ENCODE data around the gene PPID. TPM values are rescaled to one million over a fixed set of nuclear protein-coding genes. Genes with fewer than 3 reads are reported as not detected.

PPID gene
- total and polyA plus RNA-seq, 2 of the 13 experiments (the other 11 are each of a cell fraction or from before 2014, with no cell fraction given), result 15.4 to 63.4 TPM

GRCh38 chr4:158722291-158722916 is 792 bp downstream of the PPID start:
- in situ Hi-C loops (cut with HindIII; ENCODE audit: extremely low pct_ligation_motif_present, low pct_unique_long_range_greater_than_20kb) (loop anchor here (10.0 kb wide), 1 partner anchor 482 kb away; no protein-coding TSS in a partner anchor), intact Hi-C loops (cut with micrococcal nuclease; ENCODE audit: unreplicated experiment) (loop anchor here (10.0 kb wide), 1 partner anchor 382 kb away; the partner anchor contains the start of gene RAPGEF2)
- Histone ChIP-seq H3K79me2 (ENCODE audit: insufficient read depth, low read length) (peaks cover 38% of the 10 kb centered on the region), H4K20me1 (ENCODE audit: insufficient read depth, low read length) (no peaks in the 10 kb centered on the region), H3K27me3 (ENCODE audit: control insufficient read depth in 1 of 2, insufficient read depth in 2 of 2, low read length in 2 of 2) (no peaks in the 10 kb centered on the region; a peak in 1 of 5 replicates), H3K9ac (ENCODE audit: insufficient read depth, low read depth, low read length) (peak overlapping the region; percentile 78), H3K36me3 (replicated peaks in 1 of 2; ENCODE audit: control insufficient read depth in 1 of 2, insufficient read depth in 2 of 2, low read length in 2 of 2) (peaks cover 4 to 36% of the 10 kb centered on the region in 2 experiments; a peak in 4 of 5 replicates), H2AFZ (ENCODE audit: low read length) (peak overlapping the region; percentile 20), H3K4me3 (replicated peaks in 1 of 3; ENCODE audit: insufficient read depth in 1 of 3, low read depth in 2 of 3, low read length in 3 of 3) (peak overlapping the region; percentile 80 to 96 (median 93)), H3K4me2 (ENCODE audit: low read depth, low read length) (peak overlapping the region; percentile 87), H3K4me1 (ENCODE audit: insufficient read depth, low read length) (peaks cover 40% of the 10 kb centered on the region), H3K9me3 (ENCODE audit: low read length) (no peaks in the 10 kb centered on the region), H3K27ac (ENCODE audit: extremely low read length, insufficient read depth, low read length) (peak overlapping the region; percentile 81)
- ATAC-seq (peak; percentile 72), DNase-seq (ENCODE audit: low spot score) (peak; percentile 52), FAIRE-seq (peak; percentile 81)
- CTCF ChIA-PET (ENCODE audit: low intra/inter-chr PET ratio, low total read pairs), result no interaction called here
- no TSS peak for BruUV-seq (replicated peaks)
- POLR2A ChIA-PET, result no interaction called here
- 4% methylated on average over 14 of the region's 16 CpGs for WGBS (ENCODE audit: low lambda C conversion rate)
- TF ChIP-seq ZBTB26 (CRISPR knock-in tag; IDR thresholded peaks at IDR 0.05; ENCODE audit: borderline replicate concordance) (0 out of 2 replicates have a peak, but pooled peaks have one; percentile 22), KDM6A (CRISPR knock-in tag; IDR thresholded peaks at IDR 0.05; ENCODE audit: low read depth) (no peak), ZNF878 (CRISPR knock-in tag; IDR thresholded peaks at IDR 0.05) (0 out of 2 replicates have a peak, but pooled peaks have one; percentile 10), FOXA3 (CRISPR knock-in tag; IDR thresholded peaks at IDR 0.05) (no peak), ZNF75D (CRISPR knock-in tag; IDR thresholded peaks at IDR 0.05; ENCODE audit: borderline replicate concordance) (no peak), NFYB (CRISPR knock-in tag; IDR thresholded peaks at IDR 0.05) (no peak), POLR2AphosphoS5 (IDR thresholded peaks at IDR 0.05; ENCODE audit: low read depth, low read length) (0 out of 2 replicates have a peak, but pooled peaks have one; percentile 47), KLF12 (CRISPR knock-in tag; IDR thresholded peaks at IDR 0.05; ENCODE audit: borderline replicate concordance) (0 out of 2 replicates have a peak, but pooled peaks have one; percentile 44), ZNF7 (CRISPR knock-in tag; IDR thresholded peaks at IDR 0.05) (no peak), BCL3 (CRISPR knock-in tag; IDR thresholded peaks at IDR 0.05) (no peak), ZNF460 (CRISPR knock-in tag; IDR thresholded peaks at IDR 0.05; ENCODE audit: borderline replicate concordance) (no peak), SATB2 (CRISPR knock-in tag; IDR thresholded peaks at IDR 0.05) (no peak), ZNF607 (CRISPR knock-in tag; IDR thresholded peaks at IDR 0.05; ENCODE audit: borderline replicate concordance) (no peak), FOSL1 (CRISPR knock-in tag; IDR thresholded peaks at IDR 0.05; ENCODE audit: borderline replicate concordance) (no peak), ZNF777 (CRISPR knock-in tag; IDR thresholded peaks at IDR 0.05) (no peak), ZNF414 (CRISPR knock-in tag; IDR thresholded peaks at IDR 0.05) (0 out of 2 replicates have a peak, but pooled peaks have one; percentile 10)
- TF ChIP-seq, protein P1, sequence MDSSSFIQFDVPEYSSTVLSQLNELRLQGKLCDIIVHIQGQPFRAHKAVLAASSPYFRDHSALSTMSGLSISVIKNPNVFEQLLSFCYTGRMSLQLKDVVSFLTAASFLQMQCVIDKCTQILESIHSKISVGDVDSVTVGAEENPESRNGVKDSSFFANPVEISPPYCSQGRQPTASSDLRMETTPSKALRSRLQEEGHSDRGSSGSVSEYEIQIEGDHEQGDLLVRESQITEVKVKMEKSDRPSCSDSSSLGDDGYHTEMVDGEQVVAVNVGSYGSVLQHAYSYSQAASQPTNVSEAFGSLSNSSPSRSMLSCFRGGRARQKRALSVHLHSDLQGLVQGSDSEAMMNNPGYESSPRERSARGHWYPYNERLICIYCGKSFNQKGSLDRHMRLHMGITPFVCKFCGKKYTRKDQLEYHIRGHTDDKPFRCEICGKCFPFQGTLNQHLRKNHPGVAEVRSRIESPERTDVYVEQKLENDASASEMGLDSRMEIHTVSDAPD (CRISPR knock-in tag; IDR thresholded peaks at IDR 0.05), result no peak
- TF ChIP-seq, protein P2, sequence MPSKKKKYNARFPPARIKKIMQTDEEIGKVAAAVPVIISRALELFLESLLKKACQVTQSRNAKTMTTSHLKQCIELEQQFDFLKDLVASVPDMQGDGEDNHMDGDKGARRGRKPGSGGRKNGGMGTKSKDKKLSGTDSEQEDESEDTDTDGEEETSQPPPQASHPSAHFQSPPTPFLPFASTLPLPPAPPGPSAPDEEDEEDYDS (CRISPR knock-in tag; IDR thresholded peaks at IDR 0.05), result peak; percentile 40; the same call in 1 of the 2 replicates

Data from HepG2 (cell line).